ENCODE data around the gene EMX1.

Gene EMX1

DNA sequence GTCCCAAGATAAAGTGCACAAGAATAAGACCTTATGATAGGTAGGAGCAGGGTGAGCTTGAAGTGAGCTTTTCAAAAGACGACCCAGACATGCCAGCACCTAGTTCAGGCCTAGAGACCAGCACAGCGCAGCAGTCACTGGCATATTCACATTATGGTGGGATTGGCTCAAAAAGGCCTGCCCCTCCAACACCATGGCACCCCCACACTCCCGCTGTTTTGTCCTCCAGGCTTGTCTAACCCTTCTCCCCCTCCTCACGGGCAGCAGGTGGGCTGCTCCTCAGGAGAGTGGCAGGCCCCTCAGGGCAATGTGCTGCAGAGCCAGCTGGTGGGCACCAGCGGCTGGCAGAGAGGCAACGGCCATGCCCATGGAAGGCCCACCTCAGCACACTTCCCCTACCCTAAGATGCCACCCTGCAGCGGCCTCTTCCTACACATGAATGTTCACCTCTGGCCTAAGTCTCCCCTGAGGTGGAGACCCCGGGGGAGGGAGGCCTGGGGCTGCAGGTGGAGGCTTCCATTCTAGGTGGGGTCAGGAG is 25.6 kb downstream of the EMX1 start:
- no peak for DNase-seq (ENCODE audit: low spot score)

DNA sequence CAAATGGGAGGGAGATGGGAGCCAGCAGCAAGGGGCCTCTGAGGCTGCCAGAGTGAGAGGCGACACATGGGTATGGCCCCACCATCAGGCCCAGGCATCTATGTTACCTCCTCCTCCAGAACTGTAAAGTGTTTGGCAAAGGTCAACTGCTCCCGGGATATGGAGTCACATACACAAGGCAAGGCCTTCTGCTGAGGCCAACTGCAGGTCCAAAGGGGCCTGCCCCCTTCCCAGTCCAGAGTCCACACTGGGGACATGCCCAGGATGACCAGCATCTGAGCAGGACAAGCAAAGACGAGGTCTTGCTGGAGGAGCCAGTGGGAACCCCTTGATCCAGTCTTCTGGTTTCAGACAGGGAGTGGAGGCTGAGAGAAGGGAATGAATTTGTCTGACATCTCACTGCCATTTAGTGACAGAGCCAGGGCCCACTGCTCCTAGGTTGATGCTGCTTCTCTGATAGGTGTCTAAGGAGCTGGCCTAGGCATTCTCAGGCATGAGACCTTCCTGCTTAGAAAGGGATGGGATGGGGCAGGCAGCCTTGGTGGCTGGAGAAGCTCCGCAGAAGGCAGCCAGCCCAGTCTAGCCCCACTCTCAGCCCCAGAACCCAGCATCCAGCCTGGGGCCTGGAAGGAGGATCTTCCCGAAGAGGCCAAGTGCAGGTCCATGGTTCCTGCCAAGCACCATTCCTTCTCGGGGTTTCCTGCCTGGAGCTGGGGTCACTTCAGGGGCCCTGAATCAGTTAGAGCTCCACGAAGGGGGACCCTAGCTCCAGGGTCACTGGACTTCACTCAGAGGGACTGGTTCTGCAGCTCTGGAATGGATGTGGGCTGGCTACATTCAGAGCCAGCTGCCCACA is 26.4 kb downstream of the EMX1 start:
- DNase-seq (ENCODE audit: low spot score) = no peak

DNA sequence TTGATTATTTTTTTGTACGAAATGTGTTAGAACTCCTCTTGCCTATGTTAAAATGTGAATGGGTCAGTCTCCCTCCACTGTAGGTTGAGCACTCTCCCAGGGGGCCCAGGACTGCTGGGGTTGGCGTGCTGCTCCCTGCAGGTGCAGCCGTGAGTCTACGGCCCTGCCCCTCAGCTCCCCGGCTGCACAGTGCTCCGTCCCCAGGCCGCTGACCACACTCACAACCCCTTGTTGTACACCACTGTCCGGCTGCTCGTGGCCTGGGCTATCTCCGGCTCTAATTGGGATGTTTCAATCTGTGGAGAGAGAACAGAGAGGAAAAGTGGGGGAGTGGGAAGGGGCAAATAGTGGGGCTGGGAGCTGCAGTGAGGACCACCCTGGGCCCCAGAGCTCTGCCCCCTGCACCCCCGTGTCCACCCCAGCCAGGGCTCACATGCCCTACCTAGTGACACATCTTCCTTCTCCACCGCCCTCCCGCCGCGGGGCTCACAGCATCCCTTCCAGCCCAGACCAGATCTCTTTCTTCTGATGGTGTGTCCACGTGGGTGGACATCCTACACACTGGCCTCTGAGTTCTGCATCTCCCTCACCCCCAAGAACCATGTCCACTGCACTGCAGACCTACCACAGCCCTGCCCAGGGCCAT is 27.6 kb downstream of the EMX1 start:
- no peak for DNase-seq (ENCODE audit: low spot score)

DNA sequence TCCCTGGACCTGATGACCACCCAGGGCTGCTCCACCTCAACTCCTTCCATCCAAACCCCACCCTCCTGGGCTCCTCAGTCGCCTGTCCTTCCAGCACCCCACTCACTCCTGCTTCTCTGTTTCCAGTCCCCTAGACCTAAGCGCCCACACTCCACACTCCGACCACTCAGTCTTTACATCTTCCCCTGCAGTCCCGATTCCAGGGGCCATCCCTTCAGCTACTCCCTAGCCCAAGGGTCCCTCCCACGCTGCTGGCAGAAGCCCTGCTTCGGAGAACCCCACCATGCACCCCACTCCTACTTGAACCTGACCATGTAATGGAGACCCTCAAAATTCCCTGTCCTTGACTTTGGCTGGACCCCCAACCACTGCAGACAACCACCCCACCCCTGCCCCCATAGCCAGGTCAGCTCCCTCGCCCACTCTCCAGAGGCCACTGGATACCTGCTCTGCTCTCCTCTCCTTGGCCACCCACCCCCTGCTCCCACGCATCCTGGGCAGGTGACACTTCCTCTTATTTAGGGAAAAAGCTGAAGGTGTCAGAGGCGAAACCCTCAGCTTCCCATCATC is 28.2 kb downstream of the EMX1 start:
- DNase-seq (ENCODE audit: low spot score) = no peak

DNA sequence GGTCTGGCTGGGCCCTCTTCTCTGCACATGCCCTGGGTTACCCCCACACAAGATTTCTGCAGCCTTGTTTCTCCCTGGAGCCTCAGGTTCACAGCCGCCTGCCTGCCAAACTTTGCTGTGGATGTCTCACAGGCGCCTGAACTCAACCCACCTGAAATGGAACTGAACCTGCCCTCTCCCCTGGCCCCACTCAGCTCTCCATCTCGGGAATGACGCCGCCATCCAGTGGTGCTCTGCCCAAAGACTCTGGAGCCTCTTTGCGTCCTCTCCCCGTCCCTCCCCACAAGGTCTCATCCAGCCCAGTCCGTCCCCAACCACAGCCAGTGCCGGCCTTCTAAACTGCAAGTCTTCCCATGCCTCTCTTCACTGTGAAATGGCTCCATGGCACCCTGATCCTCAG is 29.1 kb downstream of the EMX1 start:
- DNase-seq (ENCODE audit: low spot score) = no peak

DNA sequence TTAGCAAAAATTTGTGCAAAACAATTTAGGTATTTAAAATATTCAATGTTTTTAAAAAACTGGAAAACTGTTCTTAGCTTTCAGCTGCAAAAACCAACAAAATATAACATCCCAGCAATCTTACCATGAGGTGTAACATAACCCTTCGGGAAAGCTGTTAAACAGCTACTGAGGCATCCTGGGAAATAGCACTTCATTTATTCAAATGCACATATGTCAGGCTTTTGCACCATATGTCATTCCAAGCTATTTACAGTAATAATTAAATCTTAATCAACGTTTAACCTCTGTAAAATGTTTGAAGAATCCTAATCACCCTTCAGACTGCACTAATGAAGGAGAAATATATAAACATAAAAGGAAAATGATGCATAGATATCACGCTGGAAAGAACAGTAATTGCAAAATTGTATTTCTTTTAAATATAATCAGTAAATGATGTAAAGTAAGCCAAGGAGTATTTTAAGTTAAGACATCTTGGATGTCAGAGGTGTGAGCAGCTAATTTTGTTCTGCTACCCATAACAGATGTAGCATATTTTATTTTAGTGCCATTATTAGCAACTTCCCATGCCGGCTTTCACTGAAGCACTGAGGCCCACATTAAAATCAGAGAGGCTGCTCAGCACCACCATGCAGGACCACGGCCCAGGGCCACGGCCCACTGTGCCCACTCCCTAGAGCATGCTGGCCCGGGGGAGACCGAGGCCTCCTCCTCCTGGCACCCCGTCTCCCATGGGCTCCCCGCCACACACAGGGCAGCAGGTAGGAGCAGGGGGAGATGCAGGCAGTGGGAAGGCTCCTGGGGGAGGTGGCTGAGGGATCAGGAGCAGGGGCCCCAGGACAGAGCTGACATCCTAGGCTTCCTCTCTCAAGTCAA is 30.9 kb downstream of the EMX1 start:
- no peak for DNase-seq (ENCODE audit: low spot score)

DNA sequence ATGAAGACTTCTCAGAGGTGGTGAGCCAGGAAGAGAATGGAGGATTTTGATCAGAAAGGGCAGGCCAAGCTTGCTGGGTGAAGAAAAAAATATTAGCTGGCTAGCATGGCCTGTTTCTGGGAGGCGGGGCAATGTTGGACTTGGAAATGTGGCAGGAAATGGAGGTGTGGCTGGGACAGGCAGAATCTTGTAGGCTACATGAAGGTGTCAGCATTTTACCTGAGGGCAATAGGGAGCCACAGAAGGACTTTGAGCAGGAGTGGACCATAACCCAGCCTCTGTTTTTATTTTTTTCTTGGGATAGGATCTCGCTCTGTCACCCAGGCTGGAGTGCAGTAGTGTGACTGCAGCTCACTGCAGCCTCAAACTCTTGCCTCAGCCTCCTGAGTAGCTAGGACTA is 31.7 kb downstream of the EMX1 start:
- DNase-seq (ENCODE audit: low spot score) = no peak

DNA sequence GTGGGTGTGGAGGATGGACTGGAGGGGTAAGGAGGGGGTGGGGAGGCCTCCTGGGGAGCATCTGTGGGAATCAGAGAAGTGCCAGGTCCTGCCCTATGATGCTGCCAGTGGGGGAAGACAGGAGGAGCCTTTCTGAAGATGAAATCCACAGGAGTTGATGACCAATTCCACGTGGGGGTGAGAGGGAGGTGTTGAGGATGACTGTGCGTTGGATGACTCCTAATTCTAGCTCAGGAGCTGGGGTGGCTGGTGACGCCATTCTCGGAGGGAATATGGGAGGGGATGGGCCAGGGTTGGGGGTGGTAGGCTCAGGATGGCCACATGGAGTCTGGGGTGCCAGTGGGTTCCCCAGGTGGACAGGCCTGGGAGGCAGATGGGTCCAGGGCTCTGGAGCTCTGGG is 32.3 kb downstream of the EMX1 start:
- DNase-seq (ENCODE audit: low spot score) = no peak

DNA sequence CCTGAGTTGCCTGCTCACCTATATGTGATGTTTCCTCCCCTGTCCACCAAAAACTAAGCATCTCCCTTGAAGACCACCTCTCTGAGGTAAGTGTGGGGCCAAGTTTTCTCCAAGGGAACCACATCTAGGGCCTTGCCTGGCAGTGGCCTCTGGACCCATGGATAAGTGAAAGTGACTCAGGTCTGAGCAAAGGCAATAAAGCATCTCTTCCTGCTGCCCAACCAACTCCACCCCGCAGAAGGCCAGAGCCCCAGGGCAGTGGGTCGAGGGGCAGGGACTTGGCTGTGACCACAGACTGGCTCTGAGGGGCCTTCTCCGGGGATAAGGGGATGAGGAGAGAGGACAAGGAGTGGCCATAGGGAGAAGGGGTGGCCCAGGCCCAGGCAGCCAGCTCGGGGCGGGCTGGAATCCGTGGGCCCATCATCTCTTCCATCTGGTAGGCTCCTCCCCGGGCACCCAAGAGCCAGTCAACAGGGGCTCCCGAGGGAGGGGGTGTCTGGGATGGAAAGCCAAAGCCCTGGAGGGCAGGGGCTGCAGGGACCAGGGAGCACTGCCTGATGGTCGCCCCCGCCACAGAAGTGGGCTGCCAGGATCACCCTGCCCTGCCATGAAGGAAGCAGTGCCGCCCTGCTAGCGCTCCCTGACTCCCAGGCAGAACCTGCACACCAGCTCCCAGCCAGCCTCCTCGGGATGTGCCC is 33.4 kb downstream of the EMX1 start:
- DNase-seq (ENCODE audit: low spot score) = no peak

DNA sequence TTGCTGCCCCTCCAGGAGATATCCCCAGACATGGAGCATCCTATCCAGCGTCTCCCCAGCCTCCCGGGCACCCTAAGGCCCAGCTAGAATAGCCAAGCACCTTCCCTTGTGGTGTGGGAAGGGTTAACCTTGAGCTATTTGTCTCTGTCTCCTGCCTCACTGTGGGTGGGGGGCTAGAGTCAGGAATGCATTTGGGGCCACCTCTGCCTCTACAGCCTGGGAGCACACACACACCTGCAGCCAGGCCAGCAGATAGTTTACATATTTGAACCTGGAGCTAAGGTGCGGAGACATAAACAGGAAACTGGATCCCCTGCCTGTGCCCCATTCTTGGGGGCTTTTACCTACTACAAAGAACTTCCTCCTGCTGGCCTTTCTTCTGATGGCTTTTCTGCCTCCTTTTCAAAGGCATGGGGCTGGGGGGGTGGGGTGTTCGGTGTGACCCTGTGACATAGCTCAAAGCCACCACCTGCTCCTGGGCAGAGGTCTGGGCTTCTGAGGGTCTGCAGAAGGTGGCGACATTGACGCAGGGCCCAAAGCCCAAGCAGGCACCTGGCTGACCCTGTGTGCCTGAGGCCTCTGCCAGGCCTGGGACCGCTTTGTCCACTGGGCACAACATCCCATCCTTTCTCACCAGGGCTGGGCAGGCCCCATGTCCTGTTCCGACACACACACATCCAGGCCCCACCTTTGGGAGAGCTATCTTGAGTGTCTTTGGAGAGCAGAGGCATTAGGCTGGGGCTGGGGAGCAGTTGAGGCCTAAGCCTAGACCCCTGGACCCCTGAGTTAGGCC is 34.2 kb downstream of the EMX1 start:
- no peak for DNase-seq (ENCODE audit: low spot score)

DNA sequence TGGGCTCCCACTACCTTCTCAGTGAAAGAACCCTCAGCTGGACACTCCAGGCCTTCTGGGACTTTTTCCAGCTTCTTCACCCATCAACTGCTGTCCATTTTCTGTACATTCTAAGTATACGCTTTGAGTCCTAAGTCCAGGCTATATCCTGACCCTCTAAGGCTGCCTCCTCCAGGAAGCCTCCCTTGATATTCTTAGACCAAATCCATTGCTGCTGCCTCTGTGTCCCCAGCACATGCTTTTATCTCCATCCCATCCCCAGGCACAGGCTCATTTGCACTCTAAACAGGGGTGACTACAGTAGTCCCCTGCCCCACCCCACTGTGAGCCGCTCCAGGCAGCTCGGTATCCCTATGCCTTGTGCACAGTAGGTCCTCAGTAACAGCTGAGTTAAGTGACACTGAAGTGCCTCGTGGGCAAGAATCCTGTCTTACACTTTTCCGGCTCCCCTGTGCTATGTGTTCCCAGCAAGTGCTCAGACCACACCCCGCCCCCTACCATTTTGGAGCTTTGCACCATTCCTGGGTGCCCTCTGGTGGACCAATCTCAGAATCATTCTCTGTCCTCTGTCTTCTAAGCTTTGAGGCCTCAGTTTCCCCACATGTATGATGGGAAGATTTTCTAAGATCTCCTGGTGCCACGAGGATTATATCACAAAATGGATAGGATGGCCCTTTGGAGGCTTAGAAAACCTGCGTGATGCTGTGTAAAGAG is 34.9 kb downstream of the EMX1 start:
- DNase-seq (ENCODE audit: low spot score) = no peak

DNA sequence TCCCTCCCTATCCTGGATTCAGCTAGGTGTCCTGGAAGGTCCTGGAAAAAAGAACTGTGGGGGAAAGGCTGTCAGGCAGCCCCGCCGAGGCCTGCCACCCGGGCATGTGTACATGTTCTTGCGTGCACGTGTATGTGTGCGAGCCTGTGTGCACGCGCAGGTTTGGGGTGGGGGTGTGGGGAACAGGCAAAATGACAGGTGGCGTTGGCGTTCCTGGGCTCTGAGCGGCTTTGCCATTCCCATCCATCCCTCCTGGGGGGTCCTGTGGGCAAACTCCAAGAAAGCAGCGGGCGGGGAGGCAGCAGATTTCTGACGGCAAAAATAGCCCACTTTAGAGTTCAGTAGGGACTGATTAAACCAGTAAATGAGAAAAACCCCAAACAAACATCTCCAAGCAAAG is 35.6 kb downstream of the EMX1 start:
- DNase-seq (ENCODE audit: low spot score) = no peak

DNA sequence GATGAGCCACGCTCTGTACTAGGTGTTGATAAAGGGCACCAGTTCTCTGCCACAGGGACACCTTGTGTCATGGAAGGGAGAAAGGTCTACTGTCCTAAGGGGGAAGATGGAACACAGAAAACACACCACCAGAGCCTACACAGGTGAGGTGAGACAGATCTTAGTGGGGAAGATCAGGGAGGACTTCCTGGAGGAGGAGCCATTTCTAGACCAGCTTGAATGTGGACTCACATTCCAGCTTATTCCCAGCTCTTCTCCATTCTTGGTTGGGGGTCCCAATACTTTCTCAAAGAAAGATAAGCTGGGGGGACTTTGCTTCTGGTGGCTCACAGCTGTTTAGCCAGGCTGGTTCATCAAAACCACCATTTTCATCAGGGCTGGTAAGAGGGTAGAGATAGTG is 36.2 kb downstream of the EMX1 start:
- no peak for DNase-seq (ENCODE audit: low spot score)

DNA sequence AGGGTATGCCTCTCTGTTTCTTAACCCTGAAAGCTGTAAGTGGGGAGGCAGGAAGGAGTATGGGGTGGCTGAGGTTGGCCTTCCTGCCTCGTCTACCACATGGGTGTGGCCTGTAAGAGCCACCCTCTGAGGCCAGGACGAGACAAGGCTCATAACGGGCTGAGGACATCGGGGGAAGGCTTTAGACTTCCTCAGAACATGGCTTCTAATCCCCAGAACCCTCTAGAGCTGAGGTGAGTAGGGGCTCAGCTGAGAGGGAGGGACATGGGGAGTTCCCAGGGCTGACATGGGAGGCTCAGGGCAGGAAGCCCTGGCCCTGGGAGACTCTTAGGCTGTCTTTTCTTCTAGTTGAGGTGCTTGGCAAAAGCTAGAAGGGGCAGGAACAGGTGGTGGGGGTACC is 36.7 kb downstream of the EMX1 start:
- no peak for DNase-seq (ENCODE audit: low spot score)

DNA sequence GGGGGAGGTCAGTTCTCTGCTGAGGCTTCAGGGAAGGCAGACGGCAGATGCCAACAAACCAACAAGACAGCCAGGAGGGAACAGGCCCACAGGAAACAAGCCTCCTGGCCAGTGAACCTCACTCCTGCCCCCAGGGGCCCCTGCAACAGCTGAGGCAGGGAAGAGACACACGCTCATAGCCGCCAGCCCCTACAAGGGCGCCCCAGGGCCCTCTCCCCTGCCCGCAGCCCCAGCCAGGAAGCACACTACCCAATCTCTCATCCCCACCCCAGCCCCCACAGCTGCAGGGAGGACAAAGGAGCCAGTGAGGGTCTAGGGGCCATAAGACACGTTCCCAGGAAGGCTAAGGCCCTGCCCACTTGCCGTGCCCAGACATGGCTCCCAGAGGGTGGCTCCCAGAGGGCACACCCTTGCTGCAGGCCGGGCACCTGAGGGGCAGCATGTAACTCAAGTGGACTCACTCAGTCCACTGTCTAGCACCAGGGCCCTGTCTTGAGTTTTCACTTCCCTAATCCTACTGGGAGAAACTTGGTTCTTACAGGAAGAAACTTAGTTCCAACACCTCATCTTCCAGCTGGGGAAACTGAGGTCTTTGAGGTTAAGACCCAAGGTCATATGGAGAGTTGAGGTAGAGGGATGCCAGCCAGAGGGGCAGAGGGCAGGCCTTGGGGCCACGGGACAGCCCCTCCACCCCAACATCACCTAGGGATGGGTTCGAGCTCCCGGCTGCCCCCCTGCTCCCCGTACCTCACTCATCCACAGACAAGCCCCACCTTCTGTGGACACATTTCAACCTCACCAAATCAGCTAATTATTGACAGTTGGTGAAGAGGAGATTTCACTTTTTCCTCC is 37.3 kb downstream of the EMX1 start:
- DNase-seq (ENCODE audit: low spot score) = no peak

DNA sequence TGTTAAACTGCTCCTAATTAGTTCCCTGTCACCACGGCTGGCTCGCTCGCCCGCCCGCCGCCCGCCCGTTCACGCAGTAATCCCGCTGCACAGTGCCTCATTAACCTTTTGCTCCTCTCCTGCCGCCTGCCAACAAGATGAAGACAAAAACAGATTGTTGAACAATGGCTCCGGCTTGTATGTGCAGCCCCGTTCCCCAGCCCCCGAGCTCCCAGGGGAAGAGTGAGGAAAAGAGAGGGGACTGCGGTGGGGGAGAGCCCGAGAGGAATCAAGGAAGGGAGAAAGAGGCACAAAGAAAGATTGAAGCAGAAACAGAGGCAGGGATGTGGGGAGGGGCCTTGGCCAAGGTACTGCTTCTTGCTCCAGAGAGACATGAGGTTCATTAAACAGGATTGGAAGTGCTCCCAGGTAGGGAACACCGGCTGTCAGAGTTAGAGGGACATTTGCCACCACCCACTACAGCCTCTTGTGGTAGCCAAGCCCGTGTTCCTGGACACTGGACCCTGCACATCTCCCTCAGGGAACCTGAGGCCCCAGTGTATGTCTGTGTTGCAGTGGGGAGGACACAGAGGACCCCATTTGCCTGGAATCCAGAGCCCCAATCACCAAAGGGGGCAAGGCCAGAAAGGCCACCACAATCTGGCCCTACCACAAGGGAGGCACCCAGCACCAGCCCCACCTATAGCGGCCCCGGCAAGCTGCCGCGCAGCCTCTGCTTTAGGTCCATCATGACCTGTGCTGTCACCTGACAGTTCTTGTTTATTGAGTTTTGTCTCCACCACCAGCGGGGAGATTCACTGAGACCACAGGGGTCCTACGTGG is 38.1 kb downstream of the EMX1 start:
- DNase-seq (ENCODE audit: low spot score) = no peak

DNA sequence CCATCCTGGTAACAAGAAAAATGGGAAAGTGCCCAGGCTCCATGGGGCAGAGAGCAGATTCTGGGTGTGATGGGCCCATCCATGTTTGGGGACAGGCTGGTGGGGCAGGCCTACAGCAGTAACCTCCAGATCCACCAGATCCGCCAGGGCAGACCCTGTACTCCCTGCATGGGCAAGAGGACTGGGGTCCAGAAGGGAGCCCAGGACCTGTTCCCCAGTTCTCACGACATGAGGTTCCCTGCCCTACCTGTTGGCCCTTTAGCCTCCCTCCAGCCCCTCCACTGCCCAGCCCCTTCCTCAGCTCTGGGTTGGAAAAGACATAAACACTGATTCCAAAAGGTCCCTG is 38.7 kb downstream of the EMX1 start:
- no peak for DNase-seq (ENCODE audit: low spot score)

DNA sequence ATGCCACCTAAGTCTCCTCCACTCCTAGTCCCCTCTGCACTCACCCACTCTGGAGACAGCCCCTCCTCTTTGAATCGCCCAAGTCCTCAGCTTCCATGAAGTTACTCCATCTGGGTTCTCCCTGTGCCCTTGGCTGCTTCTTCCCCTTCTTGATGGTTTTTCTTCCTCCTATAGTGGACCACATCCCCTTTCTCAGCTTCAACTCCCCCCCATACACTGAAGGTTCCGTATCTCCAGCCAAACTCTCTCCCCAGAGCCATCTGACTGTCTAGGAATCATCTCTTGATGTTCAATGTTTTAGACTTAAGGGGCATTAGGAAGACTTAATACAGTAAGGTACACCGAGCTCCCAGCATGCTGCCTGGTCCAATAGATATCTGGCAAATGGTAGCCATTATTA is 39.6 kb downstream of the EMX1 start:
- no peak for DNase-seq (ENCODE audit: low spot score)
